Memory B cell (primary cell): Measurements from ENCODE around the gene TNFRSF17.
"Not testable (repeated sequence)": the region's sequence is repeated elsewhere in the genome, so short reads cannot be mapped to it uniquely, and the experiment has no call there.

Source experiments
- ATAC-seq: fragments of 150-1000 bp; cut with Tn5 transposase; 2 replicates; pipeline ENCODE4 v1.10.0; 2021; ENCODE audit warnings: low read depth, mild to moderate bottlenecking, moderate library complexity
- DNase-seq, 2 donors: peaks; one replicate each; pipeline ENCODE4 v3.0.0; 2022; ENCODE audit warnings: low spot score in 2 of 2
- H3K27ac Mint-ChIP-seq: one replicate; pipeline ENCODE4 v1.8.0; 2022; ENCODE audit warnings: mild to moderate bottlenecking, moderate library complexity, mixed read lengths
- H3K27me3 Mint-ChIP-seq: one replicate; pipeline ENCODE4 v1.8.0; 2022; ENCODE audit warnings: mixed read lengths
- H3K36me3 Mint-ChIP-seq: one replicate; pipeline ENCODE4 v1.8.0; 2022; ENCODE audit warnings: mild to moderate bottlenecking, mixed read lengths
- H3K4me1 Mint-ChIP-seq: one replicate; pipeline ENCODE4 v1.8.0; 2022; ENCODE audit warnings: mixed read lengths
- H3K4me3 Mint-ChIP-seq: one replicate; pipeline ENCODE4 v1.8.0; 2022; ENCODE audit warnings: mild to moderate bottlenecking, moderate library complexity, mixed read lengths
- H3K9me3 Mint-ChIP-seq: one replicate; pipeline ENCODE4 v1.8.0; 2022; ENCODE audit warnings: mixed read lengths

TNFRSF17 gene

DNA sequence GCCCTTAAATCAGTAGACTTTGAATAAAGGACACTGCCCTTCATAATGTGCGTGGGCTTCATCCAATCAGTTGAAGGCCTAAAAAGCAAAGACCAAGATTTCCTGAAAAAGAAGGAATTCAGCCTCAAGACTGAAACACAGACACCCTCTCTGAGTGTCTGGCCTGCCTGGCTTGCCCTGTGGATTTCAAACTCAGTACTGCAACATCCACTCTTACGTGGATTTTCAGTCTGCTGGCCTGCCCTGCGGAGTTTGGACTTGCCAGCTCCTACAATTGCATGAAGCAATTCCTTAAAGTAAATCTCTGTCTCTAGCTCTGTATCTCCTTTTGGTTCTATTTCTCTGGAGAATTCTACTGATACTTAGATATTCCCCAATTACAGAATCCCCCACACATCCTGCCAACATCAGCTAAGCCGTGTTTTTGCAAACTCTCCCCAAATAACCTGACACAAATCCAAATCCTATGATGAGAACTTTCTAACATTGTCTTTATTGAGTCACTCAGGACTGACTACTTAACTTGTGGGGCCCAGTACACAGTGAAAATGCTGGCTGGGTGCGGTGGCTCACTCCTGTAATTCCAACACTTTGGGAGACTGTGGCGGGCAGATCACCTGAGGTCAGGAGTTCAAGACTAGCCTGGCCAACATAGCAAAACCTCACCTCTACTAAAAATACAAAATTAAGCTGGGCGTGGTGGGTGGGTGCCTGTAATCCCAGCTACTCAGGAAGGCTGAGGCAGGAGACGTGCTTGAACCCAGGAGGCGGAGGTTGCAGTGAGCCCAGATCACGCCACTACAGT is 7.2 kb upstream of the TNFRSF17 start:
- no peaks in the 10 kb centered on the region for H3K9me3 Mint-ChIP-seq
- no peak for DNase-seq
- no peak for ATAC-seq
- H3K4me1 Mint-ChIP-seq: no peaks in the 10 kb centered on the region
- no peaks in the 10 kb centered on the region for H3K27me3 Mint-ChIP-seq
- H3K27ac Mint-ChIP-seq: no peak overlapping the region
- peaks cover 3% of the 10 kb centered on the region for H3K36me3 Mint-ChIP-seq
- no peak overlapping the region for H3K4me3 Mint-ChIP-seq

DNA sequence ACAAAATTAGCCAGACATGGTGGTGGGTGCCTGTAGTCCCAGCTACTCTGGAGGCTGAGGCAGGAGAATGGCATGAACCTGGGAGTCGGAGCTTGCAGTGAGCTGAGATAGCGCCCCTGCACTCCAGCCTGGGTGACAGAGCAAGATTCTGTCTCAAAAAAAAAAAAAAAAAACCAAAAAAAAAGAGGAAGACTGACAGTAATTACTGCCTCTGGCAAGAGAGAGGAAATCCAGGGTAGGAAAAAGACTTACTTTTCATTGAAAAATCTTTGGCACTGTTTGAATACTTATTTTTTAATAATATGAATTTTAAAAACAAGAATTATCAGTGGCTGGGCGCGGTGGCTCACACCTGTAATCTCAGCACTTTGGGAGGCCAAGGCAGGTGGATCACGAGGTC is 2.6 kb upstream of the TNFRSF17 start:
- not testable (repeated sequence) for H3K4me3 Mint-ChIP-seq, H3K36me3 Mint-ChIP-seq, H3K9me3 Mint-ChIP-seq, DNase-seq, H3K27me3 Mint-ChIP-seq, ATAC-seq
- Mint-ChIP-seq H3K4me1 (peaks cover 25% of the 10 kb centered on the region), H3K27ac (peak overlapping the region; percentile 91)

DNA sequence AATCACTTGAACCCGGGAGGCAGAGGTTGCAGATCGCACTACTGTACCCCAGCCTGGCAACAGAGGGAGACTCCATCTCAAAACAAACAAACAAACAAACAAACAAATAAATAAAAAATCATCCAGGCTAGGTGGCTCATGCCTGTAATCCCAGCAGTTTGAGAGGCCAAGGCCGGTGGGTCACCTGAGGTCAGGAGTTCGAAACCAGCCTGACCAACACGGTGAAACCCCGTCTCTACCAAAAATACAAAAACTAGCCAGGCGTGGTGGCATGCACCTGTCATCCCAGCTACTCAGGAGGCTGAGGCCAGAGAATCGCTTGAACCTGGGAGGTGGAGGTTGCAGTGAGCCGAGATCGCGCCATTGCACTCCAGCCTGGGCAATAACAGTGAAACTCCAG is 2.0 kb upstream of the TNFRSF17 start:
- DNase-seq, H3K27me3 Mint-ChIP-seq, H3K4me3 Mint-ChIP-seq, H3K36me3 Mint-ChIP-seq, H3K9me3 Mint-ChIP-seq, ATAC-seq: not testable (repeated sequence)
- peaks cover 26% of the 10 kb centered on the region for H3K4me1 Mint-ChIP-seq
- peak overlapping the region; percentile 91 for H3K27ac Mint-ChIP-seq

DNA sequence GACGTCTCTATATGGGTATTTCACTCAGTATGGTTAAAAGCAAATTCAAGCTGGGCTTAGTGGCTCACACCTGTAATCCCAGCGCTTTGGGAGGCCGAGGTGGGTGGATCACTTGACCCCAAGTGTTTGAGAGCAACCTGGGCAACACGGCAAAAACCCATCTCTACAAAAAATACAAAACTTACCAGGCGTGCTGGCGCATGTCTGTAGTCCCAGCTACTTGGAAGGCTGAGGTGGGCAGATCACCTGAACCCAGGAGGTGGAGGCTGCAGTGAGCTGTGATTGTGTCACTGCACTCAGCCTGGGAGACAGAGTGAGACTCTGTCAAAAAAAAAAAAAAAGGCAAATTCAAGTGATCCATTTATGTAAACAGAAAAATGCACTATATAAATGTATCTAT is 1.3 kb upstream of the TNFRSF17 start:
- peak overlapping the region; percentile 91 for H3K27ac Mint-ChIP-seq
- H3K27me3 Mint-ChIP-seq: no peaks in the 10 kb centered on the region
- H3K36me3 Mint-ChIP-seq: peaks cover 6% of the 10 kb centered on the region
- H3K4me1 Mint-ChIP-seq: peaks cover 28% of the 10 kb centered on the region
- peak overlapping the region; percentile 21 for H3K4me3 Mint-ChIP-seq
- no peak for DNase-seq
- no peaks in the 10 kb centered on the region for H3K9me3 Mint-ChIP-seq
- ATAC-seq: no peak

DNA sequence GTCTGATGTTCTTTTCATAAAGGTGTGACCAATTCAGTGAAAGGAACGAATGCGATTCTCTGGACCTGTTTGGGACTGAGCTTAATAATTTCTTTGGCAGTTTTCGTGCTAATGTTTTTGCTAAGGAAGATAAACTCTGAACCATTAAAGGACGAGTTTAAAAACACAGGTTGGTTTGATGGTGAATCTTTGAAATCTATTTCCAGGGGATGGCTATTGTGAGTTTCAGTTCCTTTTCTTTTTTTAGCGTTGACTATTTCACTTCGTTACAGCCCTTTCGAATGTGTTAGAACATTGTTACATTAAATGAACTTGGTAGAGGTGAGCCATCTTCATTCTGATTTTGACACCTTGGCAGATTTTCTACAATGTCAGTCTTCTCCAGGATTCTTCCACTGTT is 1.2 kb downstream of the TNFRSF17 start:
- Mint-ChIP-seq H3K9me3 (no peaks in the 10 kb centered on the region), H3K4me3 (peak overlapping the region; percentile 80), H3K27me3 (no peaks in the 10 kb centered on the region), H3K36me3 (peaks cover 7% of the 10 kb centered on the region), H3K4me1 (peaks cover 28% of the 10 kb centered on the region), H3K27ac (peak overlapping the region; percentile 91)
- ATAC-seq (peak; percentile 80), DNase-seq (no peak)

DNA sequence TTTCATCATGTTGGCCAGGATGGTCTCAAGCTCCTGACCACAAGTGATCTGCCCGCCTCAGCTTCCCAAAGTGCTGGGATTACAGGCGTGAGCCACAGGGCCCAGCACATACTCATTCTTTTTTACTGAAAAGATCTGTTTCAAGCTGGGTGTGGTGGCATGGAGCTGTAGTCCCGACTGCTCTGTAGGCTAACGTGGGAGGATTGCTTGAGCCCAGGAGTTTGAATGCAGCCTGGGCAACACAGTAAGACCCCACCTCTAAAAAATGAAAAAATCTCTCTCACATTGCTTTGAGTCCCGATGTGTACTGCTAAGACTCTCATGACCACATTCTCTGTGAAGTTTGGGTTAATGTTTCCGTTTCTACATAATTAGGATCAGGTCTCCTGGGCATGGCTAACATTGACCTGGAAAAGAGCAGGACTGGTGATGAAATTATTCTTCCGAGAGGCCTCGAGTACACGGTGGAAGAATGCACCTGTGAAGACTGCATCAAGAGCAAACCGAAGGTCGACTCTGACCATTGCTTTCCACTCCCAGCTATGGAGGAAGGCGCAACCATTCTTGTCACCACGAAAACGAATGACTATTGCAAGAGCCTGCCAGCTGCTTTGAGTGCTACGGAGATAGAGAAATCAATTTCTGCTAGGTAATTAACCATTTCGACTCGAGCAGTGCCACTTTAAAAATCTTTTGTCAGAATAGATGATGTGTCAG is 2.3 kb downstream of the TNFRSF17 start:
- Mint-ChIP-seq H3K4me3 (peak overlapping the region; percentile 35), H3K27ac (no peak overlapping the region), H3K9me3 (no peaks in the 10 kb centered on the region), H3K36me3 (peaks cover 7% of the 10 kb centered on the region), H3K27me3 (no peaks in the 10 kb centered on the region), H3K4me1 (peaks cover 28% of the 10 kb centered on the region)
- ATAC-seq (no peak), DNase-seq (no peak)

DNA sequence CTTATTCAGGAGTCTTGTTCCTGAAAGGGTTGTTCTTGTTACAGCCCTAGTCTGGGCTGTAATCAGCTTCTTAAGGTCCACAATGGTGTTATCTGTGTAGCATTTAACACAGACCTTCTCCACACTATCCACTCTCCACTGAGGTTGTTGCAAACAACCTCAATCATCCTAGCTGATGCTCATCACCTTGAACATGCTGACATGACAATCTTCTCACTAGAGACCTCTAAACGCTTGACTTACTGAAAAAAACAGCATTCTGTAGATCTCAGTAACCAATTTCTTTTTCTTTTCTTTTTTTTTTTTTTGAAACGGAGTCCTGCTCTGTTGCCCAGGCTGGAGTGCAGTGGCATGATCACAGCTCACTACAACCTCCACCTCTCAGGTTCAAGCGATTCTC is 3.6 kb downstream of the TNFRSF17 start:
- peaks cover 25% of the 10 kb centered on the region for H3K4me1 Mint-ChIP-seq
- H3K27ac Mint-ChIP-seq: no peak overlapping the region
- peaks cover 11% of the 10 kb centered on the region for H3K36me3 Mint-ChIP-seq
- H3K27me3 Mint-ChIP-seq: no peaks in the 10 kb centered on the region
- no peak for ATAC-seq
- no peaks in the 10 kb centered on the region for H3K9me3 Mint-ChIP-seq
- no peak overlapping the region for H3K4me3 Mint-ChIP-seq
- no peak for DNase-seq

DNA sequence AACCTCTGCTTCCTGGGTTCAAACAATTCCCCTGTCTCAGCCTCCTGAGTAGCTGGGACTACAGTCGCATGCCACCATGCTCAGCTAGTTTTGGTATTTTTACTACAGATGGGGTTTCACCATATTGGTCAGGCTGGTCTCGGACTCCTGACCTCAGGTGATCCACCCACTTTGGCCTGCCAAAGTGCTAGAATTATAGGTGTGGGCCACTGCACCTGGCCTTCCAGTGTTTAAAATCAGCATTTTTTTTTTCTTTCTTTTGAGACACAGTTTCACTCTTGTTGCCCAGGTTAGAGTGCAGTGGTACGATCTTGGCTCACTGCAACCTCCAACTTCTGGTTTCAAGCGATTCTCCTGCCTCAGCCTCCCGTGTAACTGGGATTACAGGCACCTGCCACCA is 5.3 kb downstream of the TNFRSF17 start:
- not testable (repeated sequence) for H3K27me3 Mint-ChIP-seq, H3K27ac Mint-ChIP-seq, H3K4me3 Mint-ChIP-seq, ATAC-seq, DNase-seq, H3K9me3 Mint-ChIP-seq
- peaks cover 17% of the 10 kb centered on the region for H3K4me1 Mint-ChIP-seq
- peaks cover 13% of the 10 kb centered on the region for H3K36me3 Mint-ChIP-seq

DNA sequence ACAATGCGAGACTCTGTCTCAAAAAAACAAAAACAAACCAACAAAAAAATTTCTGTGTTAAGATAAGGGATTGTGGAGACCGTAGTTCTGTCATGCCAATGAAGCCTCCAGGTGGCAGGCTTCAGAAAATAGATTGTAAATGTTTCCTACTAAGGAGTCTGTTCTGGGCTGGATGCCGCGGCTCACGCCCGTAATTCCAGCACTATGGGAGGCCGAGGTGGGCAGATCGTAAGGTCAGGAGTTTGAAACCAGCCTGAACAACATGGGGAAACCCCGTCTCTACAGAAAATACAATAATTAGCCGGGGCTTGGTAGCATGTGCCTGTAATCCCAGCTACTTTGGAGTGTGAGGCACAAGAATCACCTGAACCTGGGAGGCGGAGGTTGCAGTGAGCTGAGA is 7.1 kb downstream of the TNFRSF17 start:
- H3K36me3 Mint-ChIP-seq: peaks cover 13% of the 10 kb centered on the region
- no peaks in the 10 kb centered on the region for H3K27me3 Mint-ChIP-seq
- no peak overlapping the region for H3K27ac Mint-ChIP-seq
- ATAC-seq (no peak), DNase-seq (no peak)
- H3K4me1 Mint-ChIP-seq: peaks cover 22% of the 10 kb centered on the region
- no peak overlapping the region for H3K4me3 Mint-ChIP-seq
- no peaks in the 10 kb centered on the region for H3K9me3 Mint-ChIP-seq

DNA sequence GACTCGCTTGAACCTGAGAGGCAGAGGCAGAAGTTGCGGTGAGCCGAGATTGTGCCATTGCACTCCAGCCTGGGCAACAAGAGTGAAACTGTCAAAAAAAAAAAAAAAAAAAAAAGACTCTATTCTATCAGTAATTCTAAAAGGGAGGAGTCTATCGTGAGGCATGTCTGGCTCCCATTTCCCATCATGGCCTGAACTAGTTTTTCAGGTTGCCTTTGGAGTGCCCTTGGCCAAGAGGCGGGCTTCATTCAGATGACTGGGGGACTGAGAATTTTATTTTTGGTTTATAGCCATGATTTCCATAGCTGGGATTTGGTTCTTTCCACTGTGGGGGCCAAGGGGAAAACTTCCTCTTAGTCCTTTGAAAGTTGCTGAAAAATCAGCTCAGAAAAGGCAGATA is 8.1 kb downstream of the TNFRSF17 start:
- Mint-ChIP-seq H3K27ac (no peak overlapping the region), H3K4me3 (no peak overlapping the region), H3K9me3 (no peaks in the 10 kb centered on the region), H3K4me1 (peaks cover 28% of the 10 kb centered on the region), H3K36me3 (peaks cover 14% of the 10 kb centered on the region), H3K27me3 (no peaks in the 10 kb centered on the region)
- DNase-seq (no peak), ATAC-seq (no peak)

DNA sequence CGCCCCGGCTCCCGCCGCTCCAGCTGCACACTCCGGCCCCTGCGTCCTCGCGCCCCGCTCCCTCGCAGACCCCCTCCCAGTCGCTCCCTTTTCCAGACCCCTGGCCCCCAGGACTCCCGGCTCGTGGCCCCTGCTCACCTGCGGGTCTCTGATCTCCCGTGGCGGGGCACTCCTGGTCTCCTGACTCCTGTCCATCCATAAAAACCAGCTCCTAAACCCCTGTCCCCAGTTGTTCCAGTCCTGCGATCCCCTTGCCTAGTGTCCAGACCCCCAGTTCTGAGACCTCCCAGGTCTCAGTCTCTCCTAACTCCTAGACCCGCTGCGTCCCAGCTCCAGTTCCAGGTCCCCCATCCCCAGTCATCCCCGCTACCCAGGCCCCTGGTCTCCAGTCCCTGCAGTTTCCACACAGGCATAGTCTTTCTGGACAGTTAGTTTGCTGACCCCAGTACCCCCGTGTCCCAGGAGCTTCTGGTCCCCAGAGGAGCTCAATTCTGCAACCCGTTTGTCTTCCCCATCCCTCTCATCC is 11.9 kb downstream of the TNFRSF17 start:
- Mint-ChIP-seq H3K4me1 (peaks cover 50% of the 10 kb centered on the region), H3K9me3 (no peaks in the 10 kb centered on the region), H3K36me3 (peaks cover 9% of the 10 kb centered on the region), H3K4me3 (peak overlapping the region; percentile 98), H3K27ac (peak overlapping the region; percentile 98), H3K27me3 (no peaks in the 10 kb centered on the region)
- DNase-seq: no peak
- ATAC-seq: no peak

DNA sequence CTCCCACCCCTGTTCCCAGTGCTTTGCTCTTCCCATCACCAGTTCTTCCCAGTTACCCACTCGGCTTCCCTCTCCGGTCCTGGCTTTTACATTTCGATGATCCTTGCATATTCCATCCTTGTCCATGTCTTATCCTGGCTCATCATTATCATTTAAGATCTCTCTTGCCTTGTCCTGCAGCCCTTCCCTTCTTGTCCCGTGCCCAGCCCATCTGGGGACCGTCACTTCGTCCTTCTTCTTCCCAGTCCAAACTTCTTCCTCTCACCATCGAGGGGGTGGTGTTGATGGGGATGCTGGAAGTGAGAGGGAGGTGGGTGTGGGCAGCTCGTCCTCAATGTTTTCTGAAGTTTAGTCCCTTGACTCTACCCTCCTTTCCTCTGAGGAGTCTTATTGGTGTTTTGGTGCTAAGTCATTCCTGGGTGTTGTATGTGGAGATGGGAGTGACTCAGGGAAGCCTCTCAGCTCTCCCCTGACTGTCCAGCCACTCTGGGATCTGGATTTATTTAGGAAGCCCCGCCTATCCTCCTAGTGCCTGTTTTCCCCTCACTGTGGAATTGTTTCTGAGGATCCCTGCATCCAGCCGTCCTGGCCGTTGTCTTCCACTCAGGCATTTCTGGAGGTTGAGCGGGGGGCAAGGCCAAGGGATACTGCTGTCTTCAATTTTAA is 12.5 kb downstream of the TNFRSF17 start:
- peak overlapping the region; percentile 98 for H3K4me3 Mint-ChIP-seq
- DNase-seq (no peak), ATAC-seq (no peak)
- H3K27me3 Mint-ChIP-seq: no peaks in the 10 kb centered on the region
- peak overlapping the region; percentile 98 for H3K27ac Mint-ChIP-seq
- H3K9me3 Mint-ChIP-seq: no peaks in the 10 kb centered on the region
- H3K36me3 Mint-ChIP-seq: peaks cover 9% of the 10 kb centered on the region
- peaks cover 50% of the 10 kb centered on the region for H3K4me1 Mint-ChIP-seq

DNA sequence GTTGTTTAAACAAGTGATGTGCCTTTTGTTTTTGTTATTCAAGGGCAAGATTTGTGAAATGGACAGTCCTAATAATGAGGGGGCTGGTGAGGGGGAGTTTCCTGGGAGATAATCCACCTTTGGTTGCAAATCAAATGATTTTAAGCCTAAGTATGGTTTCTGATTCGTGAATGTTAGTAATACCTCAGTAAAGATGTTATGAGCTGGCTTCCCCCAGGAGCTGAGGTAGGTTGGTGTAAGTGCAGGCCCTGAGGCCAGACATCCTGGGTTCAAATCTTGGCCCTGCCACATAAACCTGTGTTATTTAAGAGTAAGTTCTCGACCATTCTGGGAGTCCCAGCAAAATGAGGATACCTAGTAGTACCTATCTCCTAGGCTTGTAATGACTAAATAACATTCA is 13.1 kb downstream of the TNFRSF17 start:
- H3K4me1 Mint-ChIP-seq: peaks cover 50% of the 10 kb centered on the region

More for the DNA sequence above, 13.1 kb downstream of the TNFRSF17 start:
- Mint-ChIP-seq H3K4me3 (peak overlapping the region; percentile 98), H3K36me3 (peaks cover 9% of the 10 kb centered on the region), H3K9me3 (no peaks in the 10 kb centered on the region), H3K27me3 (no peaks in the 10 kb centered on the region), H3K27ac (peak overlapping the region; percentile 98)
- ATAC-seq (no peak), DNase-seq (no peak)
